ENCODE results near the gene TNRC18. TPM values are rescaled to one million over a fixed set of nuclear protein-coding genes. Genes with fewer than 3 reads are reported as not detected.

Gene TNRC18
- total RNA-seq, 1 experiment from 2014 or later: 159 TPM

DNA sequence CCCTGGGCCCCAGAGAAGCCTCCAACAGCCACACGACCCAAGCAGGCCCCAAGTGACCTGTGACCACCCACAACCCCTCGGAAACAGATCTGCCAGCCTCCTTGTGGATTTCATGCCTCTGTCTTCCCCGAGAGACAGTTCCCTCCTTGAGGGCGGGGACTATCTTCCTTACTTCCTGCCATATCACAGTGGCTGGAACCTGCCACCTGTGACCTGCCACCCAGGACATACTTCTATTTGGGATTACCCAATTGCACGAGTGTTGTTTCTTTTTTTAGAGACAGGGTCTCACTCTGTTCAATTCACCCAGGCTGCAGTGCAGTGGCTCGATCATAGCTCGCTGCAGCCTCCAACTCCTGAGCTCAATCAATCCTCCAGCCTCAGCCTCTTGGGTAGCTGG, 25.9 kb downstream of the TNRC18 start:
- H3K4me3 ChIP-seq: peak overlapping the region; percentile 84; the same call in 1 of the 2 replicates
- intact Hi-C loops (cut with micrococcal nuclease; ENCODE audit: unreplicated experiment): no loop called here
- H3K4me1 ChIP-seq (replicated peaks; ENCODE audit: insufficient read depth): peaks cover 18% of the 10 kb centered on the region
- H2AFZ ChIP-seq: no peak overlapping the region
- H3K27ac ChIP-seq: peak overlapping the region; percentile 75
- POLR2A ChIA-PET (ENCODE audit: unreplicated experiment): interaction anchor here (0.6 to 0.7 kb wide), 5 partner anchors 11 to 68 kb away, joined by 3 to 7 read pairs (median 3); no protein-coding TSS in a partner anchor
- H3K4me2 ChIP-seq: peak overlapping the region; percentile 92
- CTCF ChIA-PET: interaction anchor here (0.6 to 1.0 kb wide), 2 partner anchors 54 to 280 kb away, joined by 6 to 9 read pairs; no protein-coding TSS in a partner anchor
- BruUV-seq (replicated peaks): no TSS peak
- DNase-seq: peak in 1 of 2 experiments; percentile 43
- no peaks in the 10 kb centered on the region for H3K9me2 ChIP-seq (ENCODE audit: insufficient read depth)
- no peak for TF ChIP-seq EZH2 (IDR thresholded peaks at IDR 0.05; ENCODE audit: low read depth)
- H3K36me3 ChIP-seq (ENCODE audit: low read depth): peaks cover 16% of the 10 kb centered on the region
- H3K27me3 ChIP-seq (ENCODE audit: insufficient read depth, low read depth): no peaks in the 10 kb centered on the region
- peaks cover 78% of the 10 kb centered on the region for H3K79me2 ChIP-seq (ENCODE audit: low read depth)
- peaks cover 46% of the 10 kb centered on the region for H4K20me1 ChIP-seq (ENCODE audit: insufficient read depth)
- H3F3A ChIP-seq (ENCODE audit: insufficient read depth, low read depth): peaks cover 71% of the 10 kb centered on the region
- H3K9me3 ChIP-seq (ENCODE audit: insufficient read depth, low read depth): no peaks in the 10 kb centered on the region

DNA sequence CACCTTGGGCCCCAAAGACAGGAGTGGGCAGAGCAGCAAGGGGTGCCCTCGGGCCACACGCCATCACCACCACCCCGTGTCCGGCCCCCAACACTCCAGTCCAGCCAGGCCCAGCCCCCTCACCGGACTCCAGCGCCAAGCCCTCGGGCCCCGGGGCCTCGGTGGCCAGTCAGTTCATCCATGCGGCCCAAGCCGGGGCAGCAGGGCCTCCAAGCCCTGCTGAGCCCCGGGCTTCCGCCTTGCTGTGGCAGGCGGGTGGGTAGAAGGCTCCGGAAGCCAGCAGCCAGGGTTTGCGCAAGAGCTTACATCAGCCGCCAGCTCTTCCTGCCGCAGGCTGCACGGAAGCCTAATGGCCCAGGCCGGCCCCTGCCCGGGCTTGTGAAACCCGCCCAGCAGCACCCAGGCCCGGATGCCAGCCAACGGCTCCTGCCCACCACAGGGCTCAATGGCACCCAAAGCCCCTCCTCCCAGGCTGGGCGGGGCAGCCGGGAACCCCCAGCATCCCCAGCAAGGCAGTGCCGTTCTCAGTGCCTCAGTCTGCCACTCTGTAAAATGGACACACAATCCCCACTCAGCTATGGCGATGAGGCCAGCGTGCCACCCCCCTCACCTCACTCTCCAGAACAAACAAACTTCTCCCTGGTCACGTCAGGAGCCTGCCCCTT, 26.5 kb downstream of the TNRC18 start:
- BruUV-seq (replicated peaks): no TSS peak
- Histone ChIP-seq H3K27me3 (ENCODE audit: insufficient read depth, low read depth) (no peaks in the 10 kb centered on the region), H3K79me2 (ENCODE audit: low read depth) (peaks cover 78% of the 10 kb centered on the region), H2AFZ (peak overlapping the region; percentile 48), H3K4me3 (peak overlapping the region; percentile 84), H3K9me3 (ENCODE audit: insufficient read depth, low read depth) (no peaks in the 10 kb centered on the region), H3K4me1 (replicated peaks; ENCODE audit: insufficient read depth) (peaks cover 18% of the 10 kb centered on the region), H3K4me2 (peak overlapping the region; percentile 92), H3K9me2 (ENCODE audit: insufficient read depth) (no peaks in the 10 kb centered on the region), H3F3A (ENCODE audit: insufficient read depth, low read depth) (peaks cover 67% of the 10 kb centered on the region), H3K36me3 (ENCODE audit: low read depth) (peaks cover 22% of the 10 kb centered on the region), H3K27ac (peak overlapping the region; percentile 75), H4K20me1 (ENCODE audit: insufficient read depth) (peaks cover 51% of the 10 kb centered on the region)
- ChIA-PET POLR2A (ENCODE audit: unreplicated experiment) (interaction anchor here (0.6 to 1.0 kb wide), 6 partner anchors 17 to 306 kb away, joined by 3 to 11 read pairs (median 5); no protein-coding TSS in a partner anchor), CTCF (interaction anchor here (0.6 to 1.0 kb wide), 3 partner anchors 42 to 281 kb away, joined by 3 to 9 read pairs (median 6); no protein-coding TSS in a partner anchor)
- intact Hi-C loops (cut with micrococcal nuclease; ENCODE audit: unreplicated experiment): no loop called here
- DNase-seq: peak; percentile 97 to 98
- no peak for TF ChIP-seq EZH2 (IDR thresholded peaks at IDR 0.05; ENCODE audit: low read depth)
- TF ChIP-seq, protein P1, sequence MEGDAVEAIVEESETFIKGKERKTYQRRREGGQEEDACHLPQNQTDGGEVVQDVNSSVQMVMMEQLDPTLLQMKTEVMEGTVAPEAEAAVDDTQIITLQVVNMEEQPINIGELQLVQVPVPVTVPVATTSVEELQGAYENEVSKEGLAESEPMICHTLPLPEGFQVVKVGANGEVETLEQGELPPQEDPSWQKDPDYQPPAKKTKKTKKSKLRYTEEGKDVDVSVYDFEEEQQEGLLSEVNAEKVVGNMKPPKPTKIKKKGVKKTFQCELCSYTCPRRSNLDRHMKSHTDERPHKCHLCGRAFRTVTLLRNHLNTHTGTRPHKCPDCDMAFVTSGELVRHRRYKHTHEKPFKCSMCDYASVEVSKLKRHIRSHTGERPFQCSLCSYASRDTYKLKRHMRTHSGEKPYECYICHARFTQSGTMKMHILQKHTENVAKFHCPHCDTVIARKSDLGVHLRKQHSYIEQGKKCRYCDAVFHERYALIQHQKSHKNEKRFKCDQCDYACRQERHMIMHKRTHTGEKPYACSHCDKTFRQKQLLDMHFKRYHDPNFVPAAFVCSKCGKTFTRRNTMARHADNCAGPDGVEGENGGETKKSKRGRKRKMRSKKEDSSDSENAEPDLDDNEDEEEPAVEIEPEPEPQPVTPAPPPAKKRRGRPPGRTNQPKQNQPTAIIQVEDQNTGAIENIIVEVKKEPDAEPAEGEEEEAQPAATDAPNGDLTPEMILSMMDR (conservative IDR thresholded peaks at IDR 0.05): no peak

- peak; percentile 47 to 63 for DNase-seq
- Histone ChIP-seq H3K4me3 (peak overlapping the region; percentile 84), H2AFZ (peak overlapping the region; percentile 48), H3K36me3 (ENCODE audit: low read depth) (peaks cover 23% of the 10 kb centered on the region), H3K79me2 (ENCODE audit: low read depth) (peaks cover 79% of the 10 kb centered on the region), H3K27me3 (ENCODE audit: insufficient read depth, low read depth) (no peaks in the 10 kb centered on the region), H3F3A (ENCODE audit: insufficient read depth, low read depth) (peaks cover 65% of the 10 kb centered on the region), H3K9me2 (ENCODE audit: insufficient read depth) (no peaks in the 10 kb centered on the region), H4K20me1 (ENCODE audit: insufficient read depth) (peaks cover 51% of the 10 kb centered on the region), H3K27ac (peak overlapping the region; percentile 75), H3K4me1 (replicated peaks; ENCODE audit: insufficient read depth) (peaks cover 18% of the 10 kb centered on the region), H3K4me2 (peak overlapping the region; percentile 92), H3K9me3 (ENCODE audit: insufficient read depth, low read depth) (no peaks in the 10 kb centered on the region)
- ChIA-PET POLR2A (ENCODE audit: unreplicated experiment) (interaction anchor here (0.7 to 1.0 kb wide), 3 partner anchors 25 to 306 kb away, joined by 4 to 11 read pairs (median 6); no protein-coding TSS in a partner anchor), CTCF (interaction anchor here (0.7 to 1.0 kb wide), 2 partner anchors 41 to 281 kb away, joined by 3 to 6 read pairs; no protein-coding TSS in a partner anchor)
- TF ChIP-seq, protein P1 (conservative IDR thresholded peaks at IDR 0.05): peak; percentile 53
- no peak for TF ChIP-seq EZH2 (IDR thresholded peaks at IDR 0.05; ENCODE audit: low read depth)
- intact Hi-C loops (cut with micrococcal nuclease; ENCODE audit: unreplicated experiment): no loop called here
- BruUV-seq (replicated peaks): no TSS peak
Observed at GRCh38 chr7:5396542-5396941, 27.1 kb downstream of the TNRC18 start.
